Activated naive CD4-positive, alpha-beta T cell treated with anti-CD3 and anti-CD28 coated beads for 36 hours (primary cell): Measurements from ENCODE around the gene SH3PXD2B. TPM values are rescaled to one million over a fixed set of nuclear protein-coding genes. Genes with fewer than 3 reads are reported as not detected.
A peak's percentile ranks its signal among the peaks of the same experiment; 100 is the strongest.

Experiments
- CTCF ChIA-PET: fragments of 350-600 bp; sonication (Branson Sonifier 250); formaldehyde crosslinking; loops from one replicate; lab custom pipeline; 2021; ENCODE audit warnings: antibody characterized with exemption; lab: Charles Lee
- DNase-seq: peaks from one replicate; pipeline ENCODE4 v3.0.0-alpha.2; 2020
- H3K27ac Mint-ChIP-seq: one replicate; pipeline ENCODE4 v1.8.0; 2021; ENCODE audit warnings: mild to moderate bottlenecking, mixed read lengths
- H3K27me3 Mint-ChIP-seq: one replicate; pipeline ENCODE4 v1.8.0; 2021; ENCODE audit warnings: low read depth, mixed read lengths
- H3K36me3 Mint-ChIP-seq: one replicate; pipeline ENCODE4 v1.8.0; 2021; ENCODE audit warnings: low read depth, mixed read lengths
- H3K4me1 Mint-ChIP-seq: one replicate; pipeline ENCODE4 v1.8.0; 2021; ENCODE audit warnings: low read depth, mixed read lengths
- H3K4me3 Mint-ChIP-seq: one replicate; pipeline ENCODE4 v1.8.0; 2021; ENCODE audit warnings: mild to moderate bottlenecking, moderate library complexity, mixed read lengths
- H3K9me3 Mint-ChIP-seq: one replicate; pipeline ENCODE4 v1.8.0; 2021; ENCODE audit warnings: mixed read lengths
- intact Hi-C: fragments of 100-400 bp; cut with micrococcal nuclease; formaldehyde crosslinking; loops from one replicate; pipeline ENCODE4 v1.15.1; 2023
- total RNA-seq, 2 experiments: library from RNA; stranded (reverse); gene quantifications; one replicate each; pipeline ENCODE4 v1.2.3, GENCODE V29; 2021

SH3PXD2B gene
- total RNA-seq, 2 experiments from 2014 or later, result 1.1 to 1.3 TPM

- peaks cover 3% of the 10 kb centered on the region for H3K27me3 Mint-ChIP-seq
- intact Hi-C loops, result no loop called here
Observed at GRCh38 chr5:172459783-172460165, 5.4 kb upstream of the SH3PXD2B start.

GRCh38 chr5:172458976-172459782 is 4.9 kb upstream of the SH3PXD2B start:
- peaks cover 11% of the 10 kb centered on the region for H3K9me3 Mint-ChIP-seq
- CTCF ChIA-PET, result interaction anchor here (5.2 kb wide), 1 partner anchor 8 kb away, joined by 47 read pairs; no protein-coding TSS in a partner anchor
- intact Hi-C loops, result no loop called here
- no peak overlapping the region for H3K27ac Mint-ChIP-seq
- peaks cover 5% of the 10 kb centered on the region for H3K27me3 Mint-ChIP-seq
- no peak overlapping the region for H3K4me3 Mint-ChIP-seq
- no peak for DNase-seq
- no peaks in the 10 kb centered on the region for H3K36me3 Mint-ChIP-seq
- H3K4me1 Mint-ChIP-seq, result peaks cover 17% of the 10 kb centered on the region

More at GRCh38 chr5:172459783-172460165, 5.4 kb upstream of the SH3PXD2B start:
- peaks cover 11% of the 10 kb centered on the region for H3K9me3 Mint-ChIP-seq
- H3K4me3 Mint-ChIP-seq, result no peak overlapping the region
- H3K36me3 Mint-ChIP-seq, result no peaks in the 10 kb centered on the region
- no peak for DNase-seq
- no peak overlapping the region for H3K27ac Mint-ChIP-seq
- CTCF ChIA-PET, result interaction anchor here (4.2 to 5.2 kb wide), 2 partner anchors 9 to 237 kb away, joined by 39 to 47 read pairs; no protein-coding TSS in a partner anchor
- peaks cover 15% of the 10 kb centered on the region for H3K4me1 Mint-ChIP-seq

DNA sequence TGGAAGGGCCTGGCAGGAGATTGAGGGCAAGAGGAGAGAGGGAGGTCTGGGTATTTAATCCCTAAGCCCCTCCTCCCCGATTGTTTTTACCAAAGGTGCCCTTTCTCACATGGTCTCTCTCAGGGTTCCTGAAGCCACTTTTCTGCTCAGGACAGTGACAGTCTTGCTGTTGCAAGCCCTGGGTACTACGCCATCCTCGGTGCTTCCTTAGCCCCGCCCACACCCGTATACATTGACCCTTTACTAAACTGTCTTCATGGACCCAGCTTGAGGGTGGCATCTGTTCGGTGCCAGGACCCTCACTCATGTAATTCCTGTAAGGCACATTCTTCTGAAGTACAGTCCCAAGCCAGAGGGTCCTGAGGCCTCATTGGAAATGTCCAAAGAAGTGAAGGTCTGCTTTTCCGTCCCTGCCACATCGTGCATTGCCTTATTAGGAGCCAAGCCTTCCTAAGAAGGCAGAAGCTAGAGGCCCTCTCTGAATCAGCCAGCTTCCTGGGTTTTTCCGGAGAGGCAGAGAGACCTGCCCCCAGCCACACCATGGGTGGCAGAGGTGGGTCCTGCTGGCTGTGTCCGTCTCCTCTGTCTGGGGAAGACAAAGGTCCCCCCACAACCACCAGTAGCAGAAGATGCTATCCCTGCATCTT is 1.9 kb upstream of the SH3PXD2B start:
- Mint-ChIP-seq H3K9me3 (no peaks in the 10 kb centered on the region), H3K27ac (no peak overlapping the region), H3K27me3 (peaks cover 21% of the 10 kb centered on the region), H3K4me3 (no peak overlapping the region), H3K36me3 (no peaks in the 10 kb centered on the region), H3K4me1 (peaks cover 21% of the 10 kb centered on the region)
- no peak for DNase-seq
- CTCF ChIA-PET, result no interaction called here
- intact Hi-C loops, result no loop called here

- H3K27ac Mint-ChIP-seq, result no peak overlapping the region
- intact Hi-C loops, result no loop called here
- peaks cover 24% of the 10 kb centered on the region for H3K27me3 Mint-ChIP-seq
- no peaks in the 10 kb centered on the region for H3K9me3 Mint-ChIP-seq
- peaks cover 15% of the 10 kb centered on the region for H3K4me1 Mint-ChIP-seq
- CTCF ChIA-PET, result no interaction called here
- no peak for DNase-seq
- H3K4me3 Mint-ChIP-seq, result no peak overlapping the region
- no peaks in the 10 kb centered on the region for H3K36me3 Mint-ChIP-seq
Observed at GRCh38 chr5:172455511-172456061, 1.3 kb upstream of the SH3PXD2B start.

- CTCF ChIA-PET, result no interaction called here
- no peak for DNase-seq
- H3K27ac Mint-ChIP-seq, result no peak overlapping the region
- peak overlapping the region; percentile 74 for H3K4me3 Mint-ChIP-seq
- H3K9me3 Mint-ChIP-seq, result no peaks in the 10 kb centered on the region
- no peaks in the 10 kb centered on the region for H3K36me3 Mint-ChIP-seq
- intact Hi-C loops, result no loop called here
- H3K4me1 Mint-ChIP-seq, result peaks cover 15% of the 10 kb centered on the region
- peaks cover 24% of the 10 kb centered on the region for H3K27me3 Mint-ChIP-seq
Observed at GRCh38 chr5:172455087-172455381, 709 bp upstream of the SH3PXD2B start.

GRCh38 chr5:172453986-172454357 is 353 bp downstream of the SH3PXD2B start:
- H3K27me3 Mint-ChIP-seq, result peaks cover 24% of the 10 kb centered on the region
- DNase-seq, result peak; percentile 11
- H3K4me3 Mint-ChIP-seq, result peak overlapping the region; percentile 62
- H3K27ac Mint-ChIP-seq, result no peak overlapping the region
- no peaks in the 10 kb centered on the region for H3K9me3 Mint-ChIP-seq
- H3K4me1 Mint-ChIP-seq, result peaks cover 15% of the 10 kb centered on the region
- intact Hi-C loops, result loop anchor here (5.0 kb wide), 1 partner anchor 87 kb away; no protein-coding TSS in a partner anchor
- no peaks in the 10 kb centered on the region for H3K36me3 Mint-ChIP-seq
- CTCF ChIA-PET, result no interaction called here

- CTCF ChIA-PET, result interaction anchor here (0.7 to 4.8 kb wide), 6 partner anchors 8 to 732 kb away, joined by 3 to 47 read pairs (median 3); no protein-coding TSS in a partner anchor
- Mint-ChIP-seq H3K4me1 (peaks cover 15% of the 10 kb centered on the region), H3K27ac (no peak overlapping the region), H3K36me3 (no peaks in the 10 kb centered on the region), H3K4me3 (peak overlapping the region; percentile 62), H3K27me3 (peaks cover 24% of the 10 kb centered on the region), H3K9me3 (no peaks in the 10 kb centered on the region)
- no peak for DNase-seq
- intact Hi-C loops, result loop anchor here (5.0 kb wide), 1 partner anchor 86 kb away; no protein-coding TSS in a partner anchor
Observed at GRCh38 chr5:172453206-172453985, 929 bp downstream of the SH3PXD2B start.

- peaks cover 15% of the 10 kb centered on the region for H3K4me1 Mint-ChIP-seq
- no peaks in the 10 kb centered on the region for H3K36me3 Mint-ChIP-seq
- DNase-seq, result no peak
- intact Hi-C loops, result loop anchor here (5.0 kb wide), 1 partner anchor 85 kb away; no protein-coding TSS in a partner anchor
- CTCF ChIA-PET, result interaction anchor here (0.7 to 4.8 kb wide), 12 partner anchors 9 to 731 kb away, joined by 3 to 47 read pairs (median 3); no protein-coding TSS in a partner anchor
- no peak overlapping the region for H3K27ac Mint-ChIP-seq
- H3K27me3 Mint-ChIP-seq, result peaks cover 24% of the 10 kb centered on the region
- H3K9me3 Mint-ChIP-seq, result no peaks in the 10 kb centered on the region
- H3K4me3 Mint-ChIP-seq, result peak overlapping the region; percentile 62
Observed at GRCh38 chr5:172452398-172453205, 1.7 kb downstream of the SH3PXD2B start.

- Mint-ChIP-seq H3K4me3 (no peak overlapping the region), H3K4me1 (peaks cover 15% of the 10 kb centered on the region), H3K27ac (no peak overlapping the region), H3K36me3 (no peaks in the 10 kb centered on the region), H3K9me3 (no peaks in the 10 kb centered on the region), H3K27me3 (peaks cover 24% of the 10 kb centered on the region)
- peak; percentile 36 for DNase-seq
- CTCF ChIA-PET, result interaction anchor here (0.5 to 4.8 kb wide), 18 partner anchors 10 to 340 kb away, joined by 3 to 47 read pairs (median 4); no protein-coding TSS in a partner anchor
- intact Hi-C loops, result loop anchor here (1.0 to 5.0 kb wide), 2 partner anchors 84 to 117 kb away; no protein-coding TSS in a partner anchor
Observed at GRCh38 chr5:172451771-172452197, 2.5 kb downstream of the SH3PXD2B start.

DNA sequence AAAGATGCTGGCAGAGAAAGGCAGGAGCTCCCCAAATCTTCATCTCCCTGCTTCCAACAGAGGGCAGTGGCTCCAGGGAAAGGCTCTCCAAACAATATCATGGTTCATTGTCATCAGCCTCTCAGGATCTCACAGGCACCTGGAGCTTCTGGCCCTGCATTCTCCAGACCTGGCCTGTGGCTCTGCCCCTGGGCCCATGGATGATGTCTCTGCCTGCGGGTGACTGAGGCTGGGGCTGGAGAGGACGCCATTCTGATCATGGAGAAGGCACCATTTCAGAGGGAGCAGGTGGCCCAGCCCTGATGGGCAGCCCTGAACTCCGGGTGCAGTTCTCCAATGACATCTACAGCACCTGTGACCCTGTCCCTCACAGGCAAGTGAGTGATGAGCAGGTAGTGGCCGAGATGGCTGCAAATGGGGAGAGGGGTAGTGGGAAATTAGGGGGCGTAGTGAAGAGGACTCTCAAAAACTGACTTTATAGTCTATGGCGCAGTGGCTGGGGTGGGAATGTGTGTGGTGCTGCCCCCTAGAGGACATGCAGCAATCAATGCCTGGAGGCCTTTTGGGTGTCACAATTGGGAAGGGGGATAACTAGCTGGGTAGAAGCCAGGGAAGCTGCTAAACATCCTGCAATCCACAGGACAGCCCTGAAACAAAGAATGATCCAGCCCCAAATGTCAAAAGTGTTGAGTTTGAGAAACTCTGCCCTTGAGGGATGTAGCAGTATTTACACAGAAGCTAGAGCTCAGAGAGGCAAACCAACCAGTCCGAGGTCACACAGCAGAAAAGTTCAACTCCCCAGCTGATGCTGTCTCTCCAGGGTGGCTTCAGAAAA is 3.2 kb downstream of the SH3PXD2B start:
- peaks cover 24% of the 10 kb centered on the region for H3K27me3 Mint-ChIP-seq
- H3K27ac Mint-ChIP-seq, result no peak overlapping the region
- no peak overlapping the region for H3K4me3 Mint-ChIP-seq
- CTCF ChIA-PET, result interaction anchor here (0.5 to 4.8 kb wide), 23 partner anchors 10 to 1009 kb away, joined by 3 to 47 read pairs (median 4); no protein-coding TSS in a partner anchor
- no peaks in the 10 kb centered on the region for H3K9me3 Mint-ChIP-seq
- H3K36me3 Mint-ChIP-seq, result no peaks in the 10 kb centered on the region
- peaks cover 15% of the 10 kb centered on the region for H3K4me1 Mint-ChIP-seq
- intact Hi-C loops, result loop anchor here (1.0 to 5.0 kb wide), 2 partner anchors 84 to 117 kb away; no protein-coding TSS in a partner anchor
- peak; percentile 66 for DNase-seq
